H9 (cell line): Measurements from ENCODE around the gene CWC27. TPM values are rescaled to one million over a fixed set of nuclear protein-coding genes. Genes with fewer than 3 reads are reported as not detected.
"Not testable (repeated sequence)": the region's sequence is repeated elsewhere in the genome, so short reads cannot be mapped to it uniquely, and the experiment has no call there.

Experiments
- DNase-seq: peaks from one replicate; pipeline ENCODE4 v3.0.0-alpha.2; 2017
- H2AFZ ChIP-seq: one replicate; pipeline ENCODE4 v1.6.1; 2013; ENCODE audit warnings: mild to moderate bottlenecking, low read length, control low read depth, moderate library complexity
- H2AK5ac ChIP-seq: 2 replicates; pipeline ENCODE4 v1.6.1; 2013; ENCODE audit warnings: low read length, control low read depth, mixed read lengths; ENCODE audit not compliant: insufficient read length
- H2BK120ac ChIP-seq: one replicate; pipeline ENCODE4 v1.6.1; 2013; ENCODE audit warnings: low read depth, mild to moderate bottlenecking, low read length, control low read depth, inconsistent platforms; ENCODE audit not compliant: poor library complexity, severe bottlenecking
- H2BK12ac ChIP-seq: 2 replicates; pipeline ENCODE4 v1.6.1; 2013; ENCODE audit warnings: low read length, control low read depth, mixed read lengths, low read depth; ENCODE audit not compliant: insufficient read length
- H2BK15ac ChIP-seq: 2 replicates; pipeline ENCODE4 v1.6.1; 2013; ENCODE audit warnings: low read depth, low read length, control low read depth
- H2BK20ac ChIP-seq: one replicate; pipeline ENCODE4 v1.6.1; 2013; ENCODE audit warnings: low read depth, mild to moderate bottlenecking, low read length, control low read depth, inconsistent platforms; ENCODE audit not compliant: poor library complexity, severe bottlenecking
- H2BK5ac ChIP-seq: 2 replicates; pipeline ENCODE4 v1.6.1; 2013; ENCODE audit warnings: low read length, control low read depth, mixed read lengths; ENCODE audit not compliant: insufficient read length
- H3K14ac ChIP-seq: 2 replicates; pipeline ENCODE4 v1.6.1; 2013; ENCODE audit warnings: low read length, control low read depth; ENCODE audit not compliant: insufficient read depth
- H3K18ac ChIP-seq: 2 replicates; pipeline ENCODE4 v1.6.1; 2013; ENCODE audit warnings: low read depth, mild to moderate bottlenecking, mixed read lengths, low read length, control low read depth; ENCODE audit not compliant: insufficient read length
- H3K23ac ChIP-seq: 2 replicates; pipeline ENCODE4 v1.6.1; 2013; ENCODE audit warnings: low read length, control low read depth, mixed read lengths, low read depth; ENCODE audit not compliant: insufficient read length
- H3K23me2 ChIP-seq: 2 replicates; pipeline ENCODE4 v1.6.1; 2013; ENCODE audit warnings: low read depth, mild to moderate bottlenecking, mixed read lengths, low read length, control low read depth; ENCODE audit not compliant: insufficient read length, poor library complexity, severe bottlenecking
- H3K27ac ChIP-seq: 2 replicates; pipeline ENCODE4 v1.5.1; 2013; ENCODE audit warnings: low read length, control low read depth, mixed read lengths, low read depth; ENCODE audit not compliant: insufficient read length
- H3K27me3 ChIP-seq: 2 replicates; pipeline ENCODE4 v1.6.1; 2013; ENCODE audit warnings: low read length, control low read depth, inconsistent platforms; ENCODE audit not compliant: insufficient read depth
- H3K4ac ChIP-seq: 2 replicates; pipeline ENCODE4 v1.6.1; 2013; ENCODE audit warnings: low read depth, mild to moderate bottlenecking, control low read depth, inconsistent platforms, low read length, moderate library complexity
- H3K4me1 ChIP-seq: 2 replicates; pipeline ENCODE4 v1.6.1; 2013; ENCODE audit warnings: low read length, control low read depth, inconsistent platforms; ENCODE audit not compliant: insufficient read depth
- H3K4me2 ChIP-seq: 2 replicates; pipeline ENCODE4 v1.6.1; 2013; ENCODE audit warnings: low read length, control low read depth, mixed read lengths; ENCODE audit not compliant: insufficient read length, insufficient read depth
- H3K56ac ChIP-seq: 2 replicates; pipeline ENCODE4 v1.6.1; 2013; ENCODE audit warnings: low read depth, mild to moderate bottlenecking, mixed read lengths, low read length, control low read depth; ENCODE audit not compliant: insufficient read length
- H3K79me1 ChIP-seq: 2 replicates; pipeline ENCODE4 v1.6.1; 2013; ENCODE audit warnings: low read depth, mild to moderate bottlenecking, moderate library complexity, low read length, control low read depth, inconsistent platforms; ENCODE audit not compliant: insufficient read depth, poor library complexity, severe bottlenecking
- H3K79me2 ChIP-seq: 2 replicates; pipeline ENCODE4 v1.6.1; 2013; ENCODE audit warnings: low read length, control low read depth, inconsistent platforms; ENCODE audit not compliant: insufficient read depth
- H3K9ac ChIP-seq: 2 replicates; pipeline ENCODE4 v1.6.1; 2013; ENCODE audit warnings: low read length, control low read depth, mixed read lengths; ENCODE audit not compliant: insufficient read length; ENCODE audit errors: extremely low read depth
- H3K9me3 ChIP-seq: one replicate; pipeline ENCODE4 v1.6.1; 2013; ENCODE audit warnings: low read depth, low read length, inconsistent platforms; ENCODE audit not compliant: control insufficient read depth
- H3T11ph ChIP-seq: one replicate; pipeline ENCODE4 v1.6.1; 2013; ENCODE audit warnings: mild to moderate bottlenecking, low read length, control low read depth, inconsistent platforms
- H4K20me1 ChIP-seq: one replicate; pipeline ENCODE4 v1.6.1; 2013; ENCODE audit not compliant: control insufficient read depth, insufficient read length, insufficient read depth
- H4K5ac ChIP-seq: 2 replicates; pipeline ENCODE4 v1.6.1; 2013; ENCODE audit warnings: low read depth, mild to moderate bottlenecking, mixed read lengths, low read length, control low read depth; ENCODE audit not compliant: insufficient read length
- H4K8ac ChIP-seq: replicated peaks from 2 replicates; pipeline ENCODE4 v1.6.1; 2013; ENCODE audit warnings: low read length, control low read depth, mixed read lengths, low read depth; ENCODE audit not compliant: insufficient read length
- H4K91ac ChIP-seq: 2 replicates; pipeline ENCODE4 v1.6.1; 2013; ENCODE audit warnings: low read depth, mild to moderate bottlenecking, moderate library complexity, mixed read lengths, low read length, control low read depth; ENCODE audit not compliant: insufficient read length
- H3K27ac Mint-ChIP-seq, 3 experiments: 2 replicates in 2 of 3; 3 replicates in 1 of 3; pipeline ENCODE4 v1.8.0; 2020 to 2021; ENCODE audit warnings: mixed read lengths in 3 of 3, mild to moderate bottlenecking in 1 of 3, moderate library complexity in 1 of 3
- H3K27me3 Mint-ChIP-seq: 2 replicates; pipeline ENCODE4 v1.8.0; 2021; ENCODE audit warnings: low read depth, mild to moderate bottlenecking, moderate library complexity, mixed read lengths
- H3K36me3 Mint-ChIP-seq, 3 experiments: 2 replicates in 2 of 3; 3 replicates in 1 of 3; pipeline ENCODE4 v1.8.0; 2020 to 2021; ENCODE audit warnings: low read depth in 3 of 3, mixed read lengths in 3 of 3; ENCODE audit not compliant: insufficient read depth in 1 of 3
- H3K4me1 Mint-ChIP-seq, 2 experiments: 2 replicates each; pipeline ENCODE4 v1.8.0; 2020; ENCODE audit warnings: mixed read lengths in 2 of 2
- H3K4me3 Mint-ChIP-seq, 2 experiments: 2 replicates in 1 of 2; 3 replicates in 1 of 2; pipeline ENCODE4 v1.8.0; 2020 to 2021; ENCODE audit warnings: mild to moderate bottlenecking in 2 of 2, mixed read lengths in 2 of 2, moderate library complexity in 1 of 2
- H3K9me3 Mint-ChIP-seq, 2 experiments: 2 replicates in 1 of 2; 3 replicates in 1 of 2; pipeline ENCODE4 v1.8.0; 2020; ENCODE audit warnings: mild to moderate bottlenecking in 2 of 2, mixed read lengths in 2 of 2, moderate library complexity in 1 of 2
- WGBS: extraction: QIAGEN DNeasy Blood & Tissue Kit; methylation state at CpG from one replicate; pipeline ENCODE4 v1.1.7; 2013; ENCODE audit warnings: missing lambda C conversion rate, low lambda C conversion rate, mixed read lengths; ENCODE audit not compliant: insufficient read length; ENCODE audit errors: extremely low coverage; 5-methylcytosine and 5-hydroxymethylcytosine counted together
- total RNA-seq: library from RNA; stranded (reverse); gene quantifications from 2 replicates; pipeline ENCODE4 v1.2.1, GENCODE V29; 2021
- TF ChIP-seq, protein P1 (sequence below): fragments of 200-600 bp; sonication (generic); conservative IDR thresholded peaks from 3 replicates; pipeline ENCODE4 v1.8.0; 2021; ENCODE audit warnings: antibody characterized with exemption, mild to moderate bottlenecking

The CWC27 gene
- total RNA-seq, 1 experiment from 2014 or later, result 41.9 TPM

DNA sequence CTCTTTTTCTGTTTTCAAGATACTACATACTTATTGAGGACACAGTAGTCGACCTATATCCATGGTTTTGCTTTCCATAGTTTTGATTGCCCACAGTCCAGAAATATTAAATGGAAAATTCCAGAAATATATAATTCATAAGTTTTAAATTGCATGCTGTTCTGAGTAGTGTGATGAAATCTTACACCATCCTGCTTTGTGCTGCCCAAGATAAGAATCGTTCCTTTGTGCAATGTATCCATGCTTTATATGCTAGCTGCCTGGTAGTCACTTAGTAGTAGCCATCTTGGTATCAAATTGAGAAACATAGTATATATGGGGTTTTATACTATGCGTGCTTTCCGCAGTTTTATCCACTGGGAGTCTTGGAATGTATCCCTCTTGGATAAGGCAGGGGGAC lies 59.0 kb downstream of the CWC27 start:
- no CpG with 5 or more reads among the region's 4 CpGs for WGBS
- H2BK5ac ChIP-seq, result no peak overlapping the region

DNA sequence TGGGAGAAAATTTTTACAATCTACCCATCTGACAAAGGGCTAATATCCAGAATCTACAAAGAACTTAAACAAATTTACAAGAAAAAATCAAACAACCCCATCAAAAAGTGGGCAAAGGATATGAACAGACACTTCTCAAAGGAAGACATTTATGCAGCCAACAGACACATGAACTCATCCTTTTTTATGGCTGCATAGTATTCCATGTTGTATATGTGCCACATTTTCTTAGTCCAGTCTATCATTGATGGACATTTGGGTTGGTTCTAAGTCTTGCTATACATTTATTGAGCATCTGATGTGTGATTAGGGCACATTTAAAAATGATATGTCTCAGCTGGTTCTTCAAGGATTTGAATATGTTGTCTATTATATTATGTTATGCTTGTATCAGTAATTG lies 61.9 kb downstream of the CWC27 start:
- not testable (repeated sequence) for H4K91ac ChIP-seq, H2BK15ac ChIP-seq, H3K9ac ChIP-seq, H3K23me2 ChIP-seq, H3K4me1 ChIP-seq, H3K79me1 ChIP-seq, H3K79me2 ChIP-seq, H3K27me3 ChIP-seq, H3K14ac ChIP-seq, H4K8ac ChIP-seq, H3T11ph ChIP-seq, H2AFZ ChIP-seq, H3K9me3 ChIP-seq, H2BK20ac ChIP-seq, H3K27ac ChIP-seq, H3K56ac ChIP-seq, H3K4ac ChIP-seq, H3K18ac ChIP-seq, H3K27me3 Mint-ChIP-seq, H3K9me3 Mint-ChIP-seq, H2BK12ac ChIP-seq, DNase-seq, H3K4me2 ChIP-seq, H2BK5ac ChIP-seq, H2AK5ac ChIP-seq, H3K27ac Mint-ChIP-seq, H4K5ac ChIP-seq, H3K4me3 Mint-ChIP-seq, H4K20me1 ChIP-seq, H3K23ac ChIP-seq, H2BK120ac ChIP-seq
- Mint-ChIP-seq H3K36me3 (peaks cover 4 to 10% (median 9%) of the 10 kb centered on the region in 3 experiments; a peak in 5 of 7 replicates), H3K4me1 (peaks cover 8 to 11% of the 10 kb centered on the region in 2 experiments)

More for the DNA sequence above, 59.0 kb downstream of the CWC27 start:
- H2AK5ac ChIP-seq, result no peak overlapping the region
- no peaks in the 10 kb centered on the region for H3K4me1 Mint-ChIP-seq
- H3K23ac ChIP-seq, result no peak overlapping the region
- no peak overlapping the region for H3K27ac ChIP-seq
- DNase-seq, result no peak
- H2AFZ ChIP-seq, result no peak overlapping the region
- no peak overlapping the region for H3K9ac ChIP-seq
- H4K8ac ChIP-seq, result no peak overlapping the region
- no peak overlapping the region for H2BK12ac ChIP-seq
- H3K4me3 Mint-ChIP-seq, result no peak overlapping the region
- H3K18ac ChIP-seq, result no peak overlapping the region
- no peak overlapping the region for H3K14ac ChIP-seq
- H2BK15ac ChIP-seq, result no peak overlapping the region
- H3K9me3 Mint-ChIP-seq, result no peaks in the 10 kb centered on the region; a peak in 1 of 5 replicates
- no peaks in the 10 kb centered on the region for H4K20me1 ChIP-seq
- H3K4ac ChIP-seq, result no peak overlapping the region
- TF ChIP-seq, protein P1, sequence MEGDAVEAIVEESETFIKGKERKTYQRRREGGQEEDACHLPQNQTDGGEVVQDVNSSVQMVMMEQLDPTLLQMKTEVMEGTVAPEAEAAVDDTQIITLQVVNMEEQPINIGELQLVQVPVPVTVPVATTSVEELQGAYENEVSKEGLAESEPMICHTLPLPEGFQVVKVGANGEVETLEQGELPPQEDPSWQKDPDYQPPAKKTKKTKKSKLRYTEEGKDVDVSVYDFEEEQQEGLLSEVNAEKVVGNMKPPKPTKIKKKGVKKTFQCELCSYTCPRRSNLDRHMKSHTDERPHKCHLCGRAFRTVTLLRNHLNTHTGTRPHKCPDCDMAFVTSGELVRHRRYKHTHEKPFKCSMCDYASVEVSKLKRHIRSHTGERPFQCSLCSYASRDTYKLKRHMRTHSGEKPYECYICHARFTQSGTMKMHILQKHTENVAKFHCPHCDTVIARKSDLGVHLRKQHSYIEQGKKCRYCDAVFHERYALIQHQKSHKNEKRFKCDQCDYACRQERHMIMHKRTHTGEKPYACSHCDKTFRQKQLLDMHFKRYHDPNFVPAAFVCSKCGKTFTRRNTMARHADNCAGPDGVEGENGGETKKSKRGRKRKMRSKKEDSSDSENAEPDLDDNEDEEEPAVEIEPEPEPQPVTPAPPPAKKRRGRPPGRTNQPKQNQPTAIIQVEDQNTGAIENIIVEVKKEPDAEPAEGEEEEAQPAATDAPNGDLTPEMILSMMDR, result no peak
- no peaks in the 10 kb centered on the region for H3K4me1 ChIP-seq
- H3K27me3 Mint-ChIP-seq, result no peaks in the 10 kb centered on the region
- H3K27ac Mint-ChIP-seq, result no peak overlapping the region
- no peak overlapping the region for H3T11ph ChIP-seq
- H3K4me2 ChIP-seq, result no peak overlapping the region
- no peak overlapping the region for H2BK20ac ChIP-seq
- no peak overlapping the region for H4K5ac ChIP-seq
- no peaks in the 10 kb centered on the region for H3K27me3 ChIP-seq
- H4K91ac ChIP-seq, result no peak overlapping the region
- H2BK120ac ChIP-seq, result no peak overlapping the region
- H3K36me3 Mint-ChIP-seq, result peaks cover 4 to 10% (median 9%) of the 10 kb centered on the region in 3 experiments; a peak in 5 of 7 replicates
- no peak overlapping the region for H3K56ac ChIP-seq
- H3K23me2 ChIP-seq, result no peaks in the 10 kb centered on the region
- no peaks in the 10 kb centered on the region for H3K79me2 ChIP-seq
- H3K9me3 ChIP-seq, result no peaks in the 10 kb centered on the region
- H3K79me1 ChIP-seq, result no peaks in the 10 kb centered on the region
